HEK293T (cell line): ENCODE measurements around the gene PPM1H.
"Not testable (repeated sequence)": the region's sequence is repeated elsewhere in the genome, so short reads cannot be mapped to it uniquely, and the experiment has no call there.

Experiments used
- ARNT ChIP-seq: fragments of 450-650 bp; IDR thresholded peaks from 2 replicates; pipeline ENCODE4 v1.6.1; 2017; ENCODE audit warnings: mild to moderate bottlenecking
- BHLHE40 ChIP-seq: fragments of 450-650 bp; IDR thresholded peaks from 2 replicates; pipeline ENCODE4 v1.6.1; 2016; ENCODE audit warnings: mild to moderate bottlenecking, moderate library complexity, borderline replicate concordance
- FOXM1 ChIP-seq: fragments of 450-650 bp; IDR thresholded peaks from 2 replicates; pipeline ENCODE4 v1.6.1; 2017; ENCODE audit warnings: mild to moderate bottlenecking, borderline replicate concordance
- L3MBTL2 ChIP-seq: fragments of 450-650 bp; conservative IDR thresholded peaks from 2 replicates; pipeline ENCODE4 v1.6.1; 2016; ENCODE audit warnings: mild to moderate bottlenecking
- NFRKB ChIP-seq: fragments of 450-650 bp; IDR thresholded peaks from 2 replicates; pipeline ENCODE4 v1.6.1; 2016; ENCODE audit warnings: mild to moderate bottlenecking, moderate library complexity
- SP1 ChIP-seq: fragments of 450-650 bp; IDR thresholded peaks from 2 replicates; pipeline ENCODE4 v1.6.1; 2017
- SUZ12 ChIP-seq: fragments of 450-650 bp; IDR thresholded peaks from 2 replicates; pipeline ENCODE4 v1.6.1; 2016; ENCODE audit warnings: mild to moderate bottlenecking
- TARDBP ChIP-seq: fragments of 450-650 bp; IDR thresholded peaks from 2 replicates; pipeline ENCODE4 v1.6.1; 2016

GRCh38 chr12:62729579-62730544, 205.1 kb downstream of the PPM1H start:
- not testable (repeated sequence) for TF ChIP-seq TARDBP, SUZ12, NFRKB, L3MBTL2, SP1, BHLHE40, FOXM1, ARNT
